GM23338 (cell line): ENCODE data around the gene KREMEN2. TPM values are rescaled to one million over a fixed set of nuclear protein-coding genes. Genes with fewer than 3 reads are reported as not detected.

ENCODE experiments used
- ATAC-seq: fragments of 200-7000 bp; cut with Tn5 transposase; 3 replicates; pipeline ENCODE4 v1.9.1; 2020
- DNase-seq: peaks from one replicate; pipeline ENCODE4 v3.0.0-alpha.2; 2015; ENCODE audit warnings: low spot score
- H2AFZ ChIP-seq: fragments of 200-600 bp; sonication (generic); 2 replicates; pipeline ENCODE4 v1.8.0; 2016; ENCODE audit warnings: antibody characterized with exemption, mild to moderate bottlenecking, moderate library complexity
- H3F3A ChIP-seq: fragments of 200-600 bp; sonication (generic); replicated peaks from 2 replicates; pipeline ENCODE4 v1.8.0; 2017; ENCODE audit warnings: antibody characterized with exemption, mixed run types, low read depth
- H3K27ac ChIP-seq: fragments of 200-600 bp; sonication (generic); 2 replicates; pipeline ENCODE4 v1.6.1; 2016; ENCODE audit warnings: low read depth
- H3K27me3 ChIP-seq: fragments of 200-600 bp; sonication (generic); 2 replicates; pipeline ENCODE4 v1.8.0; 2016; ENCODE audit warnings: mild to moderate bottlenecking, mixed run types, moderate library complexity; ENCODE audit not compliant: insufficient read depth
- H3K36me3 ChIP-seq: fragments of 200-600 bp; sonication (generic); 2 replicates; pipeline ENCODE4 v1.8.0; 2016; ENCODE audit warnings: mild to moderate bottlenecking; ENCODE audit not compliant: insufficient read depth
- H3K4me1 ChIP-seq: fragments of 200-600 bp; sonication (generic); 2 replicates; pipeline ENCODE4 v1.8.0; 2016; ENCODE audit warnings: mild to moderate bottlenecking, moderate library complexity; ENCODE audit not compliant: insufficient read depth
- H3K4me2 ChIP-seq: fragments of 200-600 bp; sonication (generic); 2 replicates; pipeline ENCODE4 v1.7.1; 2017; ENCODE audit warnings: mixed run types
- H3K4me3 ChIP-seq: fragments of 200-600 bp; sonication (generic); 2 replicates; pipeline ENCODE4 v1.6.1; 2016; ENCODE audit warnings: mixed run types
- H3K79me2 ChIP-seq: fragments of 200-600 bp; sonication (generic); replicated peaks from 2 replicates; pipeline ENCODE4 v1.8.0; 2017; ENCODE audit warnings: mild to moderate bottlenecking; ENCODE audit not compliant: insufficient read depth
- H3K9me2 ChIP-seq: fragments of 200-600 bp; sonication (generic); 2 replicates; pipeline ENCODE4 v1.8.0; 2017; ENCODE audit not compliant: insufficient read depth
- H4K20me1 ChIP-seq: fragments of 200-600 bp; sonication (generic); replicated peaks from 2 replicates; pipeline ENCODE4 v1.8.0; 2017; ENCODE audit warnings: mild to moderate bottlenecking; ENCODE audit not compliant: insufficient read depth
- H3K27ac Mint-ChIP-seq: 2 replicates; pipeline ENCODE4 v1.8.0; 2020; ENCODE audit warnings: inconsistent platforms, mild to moderate bottlenecking, moderate library complexity, mixed read lengths
- H3K27me3 Mint-ChIP-seq: 3 replicates; pipeline ENCODE4 v1.8.0; 2022; ENCODE audit warnings: low read depth, mild to moderate bottlenecking, moderate library complexity, mixed read lengths, inconsistent platforms; ENCODE audit not compliant: insufficient read depth, poor library complexity
- H3K36me3 Mint-ChIP-seq: 3 replicates; pipeline ENCODE4 v1.8.0; 2021; ENCODE audit warnings: low read depth, mild to moderate bottlenecking, inconsistent platforms, moderate library complexity, mixed read lengths
- H3K4me1 Mint-ChIP-seq: 3 replicates; pipeline ENCODE4 v1.8.0; 2020; ENCODE audit warnings: mild to moderate bottlenecking, inconsistent platforms, mixed read lengths
- H3K4me3 Mint-ChIP-seq: 3 replicates; pipeline ENCODE4 v1.8.0; 2021; ENCODE audit warnings: moderate library complexity, mild to moderate bottlenecking, inconsistent platforms, mixed read lengths
- H3K9me3 Mint-ChIP-seq: 3 replicates; pipeline ENCODE4 v1.8.0; 2020; ENCODE audit warnings: moderate library complexity, mild to moderate bottlenecking, inconsistent platforms, mixed read lengths
- CREB1 ChIP-seq: fragments of 250-450 bp; sonication (Bioruptor Pico); IDR thresholded peaks from 2 replicates; pipeline ENCODE4 v1.5.0; 2020; ENCODE audit warnings: low read depth, mild to moderate bottlenecking, moderate library complexity
- CTCF ChIP-seq, 2 experiments: fragments of 200-600 bp in 1 of 2; sonication (generic) in 1 of 2; conservative IDR thresholded peaks; 2 replicates each; pipeline versions ENCODE4 v1.5.1 to v1.6.1; 2016 to 2017; ENCODE audit warnings: antibody characterized with exemption in 2 of 2, low read depth in 2 of 2, mild to moderate bottlenecking in 2 of 2, moderate library complexity in 1 of 2
- ETS1 ChIP-seq: IDR thresholded peaks from 2 replicates; pipeline ENCODE4 v1.6.1; 2016; ENCODE audit warnings: antibody characterized with exemption
- EZH2 ChIP-seq: fragments of 200-600 bp; sonication (generic); IDR thresholded peaks from one replicate; pipeline ENCODE4 v1.8.0; 2017; ENCODE audit warnings: antibody characterized with exemption, mild to moderate bottlenecking, low read depth; ENCODE audit not compliant: unreplicated experiment
- EZH2phosphoT487 ChIP-seq: fragments of 200-600 bp; sonication (generic); IDR thresholded peaks from one replicate; pipeline ENCODE4 v1.8.1; 2018; ENCODE audit warnings: antibody characterized with exemption; ENCODE audit not compliant: unreplicated experiment
- JUNB ChIP-seq: IDR thresholded peaks from one replicate; pipeline ENCODE4 v1.6.1; 2016; ENCODE audit warnings: antibody characterized with exemption; ENCODE audit not compliant: unreplicated experiment
- NANOG ChIP-seq: IDR thresholded peaks from 2 replicates; pipeline ENCODE4 v1.6.1; 2016; ENCODE audit warnings: antibody characterized with exemption, borderline replicate concordance
- POLR2AphosphoS5 ChIP-seq: IDR thresholded peaks from 2 replicates; pipeline ENCODE4 v1.6.1; 2016; ENCODE audit warnings: antibody characterized with exemption, low read depth
- REST ChIP-seq: IDR thresholded peaks from one replicate; pipeline ENCODE4 v1.6.1; 2018; ENCODE audit warnings: antibody characterized with exemption; ENCODE audit not compliant: unreplicated experiment
- STAT1 ChIP-seq: IDR thresholded peaks from one replicate; pipeline ENCODE4 v1.6.1; 2016; ENCODE audit warnings: antibody characterized with exemption; ENCODE audit not compliant: unreplicated experiment
- ZNF114 ChIP-seq: fragments of 250-450 bp; sonication (Bioruptor Pico); IDR thresholded peaks from 2 replicates; pipeline ENCODE4 v1.5.0; 2020; ENCODE audit warnings: mild to moderate bottlenecking, moderate library complexity
- ZNF331 ChIP-seq: fragments of 250-450 bp; sonication (Bioruptor Pico); IDR thresholded peaks from 2 replicates; pipeline ENCODE4 v1.5.0; 2020; ENCODE audit warnings: low read depth, mild to moderate bottlenecking, moderate library complexity
- ZNF462 ChIP-seq: fragments of 250-450 bp; sonication (Bioruptor Pico); IDR thresholded peaks from 2 replicates; pipeline ENCODE4 v1.5.0; 2020; ENCODE audit warnings: mild to moderate bottlenecking, moderate library complexity
- polyA plus RNA-seq: library from polyadenylated mRNA; unstranded; fragments of >200 nt; fragmentation: Nextera tagmentation; extraction: Ambion mirVana; gene quantifications from 2 replicates; pipeline ENCODE4 v1.2.1, GENCODE V29; 2016
- total RNA-seq: library from RNA; depleted of rRNA; stranded (reverse); fragments of >200 nt; shearing (Covaris generic); gene quantifications from 2 replicates; pipeline ENCODE4 v1.2.3, GENCODE V29; 2014

Gene KREMEN2
- total and polyA plus RNA-seq, 2 experiments from 2014 or later: 4.9 to 16.1 TPM

- Histone ChIP-seq H3F3A (peaks cover 16% of the 10 kb centered on the region), H3K4me3 (no peak overlapping the region), H3K4me2 (no peak overlapping the region), H3K9me2 (no peaks in the 10 kb centered on the region), H4K20me1 (peaks cover 11% of the 10 kb centered on the region; the same call in 1 of the 2 replicates), H3K79me2 (peaks cover 14% of the 10 kb centered on the region), H3K4me1 (peaks cover 4% of the 10 kb centered on the region; the same call in 1 of the 2 replicates), H3K27me3 (no peaks in the 10 kb centered on the region), H3K36me3 (0 out of 2 replicates have a peak, but pooled peaks cover 3% of the 10 kb centered on the region), H2AFZ (no peak overlapping the region), H3K27ac (no peak overlapping the region)
- Mint-ChIP-seq H3K4me3 (no peak overlapping the region), H3K9me3 (peaks cover 2% of the 10 kb centered on the region; the same call in 1 of the 3 replicates), H3K27ac (no peak overlapping the region), H3K4me1 (peaks cover 13% of the 10 kb centered on the region; the same call in 2 of the 3 replicates), H3K36me3 (peaks cover 36% of the 10 kb centered on the region), H3K27me3 (peaks cover 21% of the 10 kb centered on the region)
- TF ChIP-seq CTCF (conservative IDR thresholded peaks at IDR 0.05; ENCODE audit: low read depth in 2 of 2) (no peak), EZH2phosphoT487 (no peak), ZNF114 (CRISPR knock-in tag) (no peak), CREB1 (no peak), STAT1 (no peak), JUNB (no peak), REST (no peak), NANOG (no peak), ZNF331 (CRISPR knock-in tag) (no peak), ETS1 (no peak), EZH2 (no peak), POLR2AphosphoS5 (no peak), ZNF462 (CRISPR knock-in tag) (no peak)
- no peak for ATAC-seq
- DNase-seq: no peak
These were observed 12.1 kb downstream of the KREMEN2 start for GRCh38 chr16:2976201-2976600.
